Measurements from ENCODE around the gene NOS1AP.

DNA sequence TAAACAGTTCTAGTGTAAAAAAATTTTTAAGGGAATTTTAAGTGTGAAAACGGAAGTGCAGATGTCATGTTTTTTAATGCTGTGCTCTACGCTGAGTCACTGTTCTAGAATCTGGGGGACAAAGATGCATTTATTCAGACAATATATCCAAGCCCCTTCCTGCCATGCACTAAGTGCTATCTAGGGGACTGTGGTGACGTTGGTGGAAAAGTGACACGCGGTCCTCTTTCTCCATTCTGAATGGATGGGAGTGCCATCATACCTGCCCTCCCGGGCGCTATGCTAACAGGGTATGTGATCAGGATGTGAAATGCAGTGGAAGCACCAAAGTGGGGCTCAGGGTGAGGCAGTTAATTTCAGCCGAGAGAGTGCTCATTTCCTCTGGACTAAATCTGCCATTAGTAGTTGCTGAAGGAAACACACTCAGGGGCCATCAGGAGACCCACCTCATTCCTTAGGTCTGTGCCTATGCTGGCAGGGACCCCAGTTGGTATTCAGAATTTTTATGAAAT is 318.6 kb downstream of the NOS1AP start:
- TF ChIP-seq POLR2AphosphoS5 (IDR thresholded peaks at IDR 0.05; ENCODE audit: low read depth, low read length): no peak
- no peak for TF ChIP-seq POLR2A (IDR thresholded peaks at IDR 0.05; ENCODE audit: low read depth, low read length)
- no peak for TF ChIP-seq TAF1 (IDR thresholded peaks at IDR 0.05; ENCODE audit: borderline replicate concordance, low read depth, low read length)
